H9 (cell line): Measurements from ENCODE around the gene ITPRIPL2. TPM values are rescaled to one million over a fixed set of nuclear protein-coding genes. Genes with fewer than 3 reads are reported as not detected.

Experiments used
- DNase-seq: peaks from one replicate; pipeline ENCODE4 v3.0.0-alpha.2; 2017
- H2AFZ ChIP-seq: one replicate; pipeline ENCODE4 v1.6.1; 2013; ENCODE audit warnings: mild to moderate bottlenecking, low read length, control low read depth, moderate library complexity
- H2AK5ac ChIP-seq: 2 replicates; pipeline ENCODE4 v1.6.1; 2013; ENCODE audit warnings: low read length, control low read depth, mixed read lengths; ENCODE audit not compliant: insufficient read length
- H2BK120ac ChIP-seq: one replicate; pipeline ENCODE4 v1.6.1; 2013; ENCODE audit warnings: low read depth, mild to moderate bottlenecking, low read length, control low read depth, inconsistent platforms; ENCODE audit not compliant: poor library complexity, severe bottlenecking
- H2BK12ac ChIP-seq: 2 replicates; pipeline ENCODE4 v1.6.1; 2013; ENCODE audit warnings: low read length, control low read depth, mixed read lengths, low read depth; ENCODE audit not compliant: insufficient read length
- H2BK15ac ChIP-seq: 2 replicates; pipeline ENCODE4 v1.6.1; 2013; ENCODE audit warnings: low read depth, low read length, control low read depth
- H2BK20ac ChIP-seq: one replicate; pipeline ENCODE4 v1.6.1; 2013; ENCODE audit warnings: low read depth, mild to moderate bottlenecking, low read length, control low read depth, inconsistent platforms; ENCODE audit not compliant: poor library complexity, severe bottlenecking
- H2BK5ac ChIP-seq: 2 replicates; pipeline ENCODE4 v1.6.1; 2013; ENCODE audit warnings: low read length, control low read depth, mixed read lengths; ENCODE audit not compliant: insufficient read length
- H3K14ac ChIP-seq: 2 replicates; pipeline ENCODE4 v1.6.1; 2013; ENCODE audit warnings: low read length, control low read depth; ENCODE audit not compliant: insufficient read depth
- H3K18ac ChIP-seq: 2 replicates; pipeline ENCODE4 v1.6.1; 2013; ENCODE audit warnings: low read depth, mild to moderate bottlenecking, mixed read lengths, low read length, control low read depth; ENCODE audit not compliant: insufficient read length
- H3K23ac ChIP-seq: 2 replicates; pipeline ENCODE4 v1.6.1; 2013; ENCODE audit warnings: low read length, control low read depth, mixed read lengths, low read depth; ENCODE audit not compliant: insufficient read length
- H3K23me2 ChIP-seq: 2 replicates; pipeline ENCODE4 v1.6.1; 2013; ENCODE audit warnings: low read depth, mild to moderate bottlenecking, mixed read lengths, low read length, control low read depth; ENCODE audit not compliant: insufficient read length, poor library complexity, severe bottlenecking
- H3K27ac ChIP-seq: 2 replicates; pipeline ENCODE4 v1.5.1; 2013; ENCODE audit warnings: low read length, control low read depth, mixed read lengths, low read depth; ENCODE audit not compliant: insufficient read length
- H3K27me3 ChIP-seq: 2 replicates; pipeline ENCODE4 v1.6.1; 2013; ENCODE audit warnings: low read length, control low read depth, inconsistent platforms; ENCODE audit not compliant: insufficient read depth
- H3K4ac ChIP-seq: 2 replicates; pipeline ENCODE4 v1.6.1; 2013; ENCODE audit warnings: low read depth, mild to moderate bottlenecking, control low read depth, inconsistent platforms, low read length, moderate library complexity
- H3K4me1 ChIP-seq: 2 replicates; pipeline ENCODE4 v1.6.1; 2013; ENCODE audit warnings: low read length, control low read depth, inconsistent platforms; ENCODE audit not compliant: insufficient read depth
- H3K4me2 ChIP-seq: 2 replicates; pipeline ENCODE4 v1.6.1; 2013; ENCODE audit warnings: low read length, control low read depth, mixed read lengths; ENCODE audit not compliant: insufficient read length, insufficient read depth
- H3K56ac ChIP-seq: 2 replicates; pipeline ENCODE4 v1.6.1; 2013; ENCODE audit warnings: low read depth, mild to moderate bottlenecking, mixed read lengths, low read length, control low read depth; ENCODE audit not compliant: insufficient read length
- H3K79me1 ChIP-seq: 2 replicates; pipeline ENCODE4 v1.6.1; 2013; ENCODE audit warnings: low read depth, mild to moderate bottlenecking, moderate library complexity, low read length, control low read depth, inconsistent platforms; ENCODE audit not compliant: insufficient read depth, poor library complexity, severe bottlenecking
- H3K79me2 ChIP-seq: 2 replicates; pipeline ENCODE4 v1.6.1; 2013; ENCODE audit warnings: low read length, control low read depth, inconsistent platforms; ENCODE audit not compliant: insufficient read depth
- H3K9ac ChIP-seq: 2 replicates; pipeline ENCODE4 v1.6.1; 2013; ENCODE audit warnings: low read length, control low read depth, mixed read lengths; ENCODE audit not compliant: insufficient read length; ENCODE audit errors: extremely low read depth
- H3K9me3 ChIP-seq: one replicate; pipeline ENCODE4 v1.6.1; 2013; ENCODE audit warnings: low read depth, low read length, inconsistent platforms; ENCODE audit not compliant: control insufficient read depth
- H3T11ph ChIP-seq: one replicate; pipeline ENCODE4 v1.6.1; 2013; ENCODE audit warnings: mild to moderate bottlenecking, low read length, control low read depth, inconsistent platforms
- H4K20me1 ChIP-seq: one replicate; pipeline ENCODE4 v1.6.1; 2013; ENCODE audit not compliant: control insufficient read depth, insufficient read length, insufficient read depth
- H4K5ac ChIP-seq: 2 replicates; pipeline ENCODE4 v1.6.1; 2013; ENCODE audit warnings: low read depth, mild to moderate bottlenecking, mixed read lengths, low read length, control low read depth; ENCODE audit not compliant: insufficient read length
- H4K8ac ChIP-seq: replicated peaks from 2 replicates; pipeline ENCODE4 v1.6.1; 2013; ENCODE audit warnings: low read length, control low read depth, mixed read lengths, low read depth; ENCODE audit not compliant: insufficient read length
- H4K91ac ChIP-seq: 2 replicates; pipeline ENCODE4 v1.6.1; 2013; ENCODE audit warnings: low read depth, mild to moderate bottlenecking, moderate library complexity, mixed read lengths, low read length, control low read depth; ENCODE audit not compliant: insufficient read length
- H3K27ac Mint-ChIP-seq, 3 experiments: 2 replicates in 2 of 3; 3 replicates in 1 of 3; pipeline ENCODE4 v1.8.0; 2020 to 2021; ENCODE audit warnings: mixed read lengths in 3 of 3, mild to moderate bottlenecking in 1 of 3, moderate library complexity in 1 of 3
- H3K27me3 Mint-ChIP-seq: 2 replicates; pipeline ENCODE4 v1.8.0; 2021; ENCODE audit warnings: low read depth, mild to moderate bottlenecking, moderate library complexity, mixed read lengths
- H3K36me3 Mint-ChIP-seq, 3 experiments: 2 replicates in 2 of 3; 3 replicates in 1 of 3; pipeline ENCODE4 v1.8.0; 2020 to 2021; ENCODE audit warnings: low read depth in 3 of 3, mixed read lengths in 3 of 3; ENCODE audit not compliant: insufficient read depth in 1 of 3
- H3K4me1 Mint-ChIP-seq, 2 experiments: 2 replicates each; pipeline ENCODE4 v1.8.0; 2020; ENCODE audit warnings: mixed read lengths in 2 of 2
- H3K4me3 Mint-ChIP-seq, 2 experiments: 2 replicates in 1 of 2; 3 replicates in 1 of 2; pipeline ENCODE4 v1.8.0; 2020 to 2021; ENCODE audit warnings: mild to moderate bottlenecking in 2 of 2, mixed read lengths in 2 of 2, moderate library complexity in 1 of 2
- H3K9me3 Mint-ChIP-seq, 2 experiments: 2 replicates in 1 of 2; 3 replicates in 1 of 2; pipeline ENCODE4 v1.8.0; 2020; ENCODE audit warnings: mild to moderate bottlenecking in 2 of 2, mixed read lengths in 2 of 2, moderate library complexity in 1 of 2
- CTCF ChIP-seq: fragments of 200-600 bp; sonication (generic); conservative IDR thresholded peaks from 3 replicates; pipeline ENCODE4 v1.8.0; 2021; ENCODE audit warnings: antibody characterized with exemption, mild to moderate bottlenecking
- WGBS: extraction: QIAGEN DNeasy Blood & Tissue Kit; methylation state at CpG from one replicate; pipeline ENCODE4 v1.1.7; 2013; ENCODE audit warnings: missing lambda C conversion rate, low lambda C conversion rate, mixed read lengths; ENCODE audit not compliant: insufficient read length; ENCODE audit errors: extremely low coverage; 5-methylcytosine and 5-hydroxymethylcytosine counted together
- total RNA-seq: library from RNA; stranded (reverse); gene quantifications from 2 replicates; pipeline ENCODE4 v1.2.1, GENCODE V29; 2021

Gene ITPRIPL2
- total RNA-seq, 1 experiment from 2014 or later, result 9.1 TPM

DNA sequence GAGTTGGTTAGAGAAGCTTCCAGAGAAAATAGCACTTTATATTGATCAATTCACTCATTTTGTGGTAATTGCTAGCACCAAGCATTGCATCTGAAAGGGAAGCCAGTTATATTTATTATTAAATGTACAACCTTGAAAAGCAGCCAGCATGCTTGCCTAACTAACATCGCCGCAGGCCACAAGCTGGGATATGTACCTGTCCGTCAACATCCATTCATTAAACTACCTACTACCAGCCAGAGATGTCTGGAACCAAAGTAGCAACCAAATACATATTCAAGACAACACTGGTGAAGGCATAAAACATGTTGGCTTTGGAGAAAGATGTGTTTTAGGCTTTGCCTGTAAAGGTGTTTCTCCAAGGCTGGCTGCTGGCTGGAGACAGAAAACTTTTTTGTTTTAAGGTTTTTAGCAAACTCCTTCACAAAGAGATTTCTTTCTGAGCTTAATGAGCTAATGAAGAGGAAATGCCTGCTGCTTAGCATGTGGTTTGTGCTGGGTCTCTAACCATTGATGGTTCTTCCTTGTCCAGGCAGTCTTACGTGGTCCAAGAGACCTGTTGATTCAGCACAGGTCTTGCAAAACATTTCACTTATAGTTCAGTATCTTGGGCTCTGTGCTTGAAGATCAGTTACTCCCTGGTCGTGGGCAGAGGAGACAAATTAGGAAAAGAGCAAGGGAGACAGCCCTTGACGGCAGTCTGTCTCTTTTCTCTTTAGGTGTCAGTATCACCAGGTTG, 3.1 kb downstream of the ITPRIPL2 start:
- Histone ChIP-seq H3K9ac (no peak overlapping the region), H3K4ac (no peak overlapping the region), H4K20me1 (no peaks in the 10 kb centered on the region), H2BK20ac (no peak overlapping the region), H3K56ac (no peak overlapping the region), H2AK5ac (no peak overlapping the region), H3K4me2 (no peak overlapping the region), H2BK12ac (no peak overlapping the region), H2AFZ (no peak overlapping the region), H3T11ph (no peak overlapping the region), H3K27me3 (peaks cover 3% of the 10 kb centered on the region; the same call in 1 of the 2 replicates), H3K4me1 (peaks cover 6% of the 10 kb centered on the region), H3K14ac (no peak overlapping the region), H3K23ac (no peak overlapping the region), H3K9me3 (no peaks in the 10 kb centered on the region), H3K79me2 (no peaks in the 10 kb centered on the region), H3K23me2 (peaks cover 10% of the 10 kb centered on the region), H3K79me1 (no peaks in the 10 kb centered on the region), H2BK15ac (no peak overlapping the region), H2BK120ac (no peak overlapping the region), H3K27ac (no peak overlapping the region), H4K5ac (no peak overlapping the region), H4K8ac (no peak overlapping the region), H2BK5ac (no peak overlapping the region), H3K18ac (no peak overlapping the region), H4K91ac (no peak overlapping the region)
- Mint-ChIP-seq H3K27ac (0 out of 7 replicates have a peak overlapping the region, but pooled peaks of 1 of the 3 experiments have one; percentile 10), H3K27me3 (peaks cover 48% of the 10 kb centered on the region), H3K4me1 (peaks cover 17 to 24% of the 10 kb centered on the region in 2 experiments), H3K9me3 (no peaks in the 10 kb centered on the region), H3K4me3 (peak overlapping the region in 1 of 2 experiments; percentile 17; a peak in 1 of 5 replicates), H3K36me3 (peaks cover 0 to 3% (median under 1%) of the 10 kb centered on the region in 3 experiments; a peak in 2 of 7 replicates)
- no CpG with 5 or more reads among the region's 6 CpGs for WGBS
- no peak for TF ChIP-seq CTCF
- DNase-seq, result no peak
